Hematopoietic multipotent progenitor cell treated with erythropoietin and hydrocortisone succinate and interleukin-3 and kit ligand, for 6 days (in vitro differentiated cells): ENCODE data around the gene HLA-A.

ENCODE experiments used
- DNase-seq: peaks from one replicate; pipeline ENCODE4 v3.0.0-alpha.2; 2015

HLA-A gene

DNA sequence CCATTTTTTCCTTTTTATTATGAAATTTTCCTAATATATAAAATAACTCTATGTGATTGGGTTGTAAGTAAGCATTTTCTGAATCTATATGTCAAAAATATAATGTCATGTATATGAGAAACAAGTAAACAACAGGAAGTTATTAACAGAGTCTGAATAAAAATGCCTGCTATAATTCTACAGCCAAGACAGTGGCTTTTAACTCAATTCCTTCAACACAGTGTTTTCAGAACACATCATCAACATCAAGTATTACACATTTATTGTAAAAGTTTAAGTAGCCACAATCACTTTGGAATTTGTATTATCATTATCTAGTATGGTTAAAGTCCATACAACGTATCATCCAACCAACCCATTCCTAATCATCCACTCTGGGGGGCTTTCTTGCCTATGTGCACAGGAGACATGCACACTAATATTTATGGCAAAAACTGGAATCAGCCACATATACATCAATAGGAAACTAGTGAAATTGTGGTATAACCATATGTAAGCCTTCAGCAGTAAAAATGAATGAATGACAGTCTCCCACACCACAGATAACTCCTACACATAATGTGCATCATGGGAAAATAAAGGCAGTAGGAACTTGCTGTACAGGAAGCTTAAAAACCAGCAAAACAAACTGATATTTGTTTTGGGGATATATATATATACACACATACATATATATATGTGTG is 6.9 kb upstream of the HLA-A start:
- DNase-seq: no peak

- no peak for DNase-seq
Observed at GRCh38 chr6:29938746-29939508, 3.4 kb upstream of the HLA-A start.

DNA sequence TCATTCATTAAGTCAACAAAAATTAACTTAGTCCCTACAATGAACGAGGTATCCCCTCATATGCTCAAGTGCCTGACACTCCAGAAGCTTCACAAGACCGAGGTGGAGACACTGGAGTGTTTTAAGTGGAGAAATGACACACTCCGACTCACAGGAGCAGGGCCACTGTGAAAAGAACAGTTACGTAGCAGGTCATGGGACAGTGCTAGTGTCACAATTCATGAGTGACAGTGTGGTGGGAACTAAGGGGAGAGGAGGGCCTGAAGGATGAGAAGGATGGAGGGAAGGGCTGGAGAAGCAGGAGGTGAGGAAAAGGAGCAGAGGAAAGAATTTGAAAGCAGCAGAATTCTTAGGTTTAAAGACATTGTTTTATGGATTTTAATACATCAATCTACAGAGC is 1.3 kb upstream of the HLA-A start:
- no peak for DNase-seq

DNA sequence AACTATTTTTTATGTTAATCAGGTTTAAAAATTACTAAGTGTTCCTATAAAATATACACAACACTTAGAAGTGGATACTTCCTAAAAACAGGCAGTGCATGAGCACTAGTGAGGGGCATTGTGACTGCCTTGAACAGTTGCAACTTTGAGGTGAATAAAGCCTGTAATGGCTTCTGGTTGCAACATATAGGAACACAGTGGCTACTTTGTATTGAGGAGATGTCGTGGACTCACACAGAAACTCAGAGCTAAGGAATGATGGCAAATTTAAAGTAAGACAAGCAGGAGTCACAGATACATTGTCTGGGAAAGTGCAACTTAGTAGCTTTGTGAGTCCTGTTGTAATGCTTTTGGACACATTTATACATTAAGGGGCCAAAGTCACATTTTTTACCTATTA is 861 bp upstream of the HLA-A start:
- no peak for DNase-seq

DNA sequence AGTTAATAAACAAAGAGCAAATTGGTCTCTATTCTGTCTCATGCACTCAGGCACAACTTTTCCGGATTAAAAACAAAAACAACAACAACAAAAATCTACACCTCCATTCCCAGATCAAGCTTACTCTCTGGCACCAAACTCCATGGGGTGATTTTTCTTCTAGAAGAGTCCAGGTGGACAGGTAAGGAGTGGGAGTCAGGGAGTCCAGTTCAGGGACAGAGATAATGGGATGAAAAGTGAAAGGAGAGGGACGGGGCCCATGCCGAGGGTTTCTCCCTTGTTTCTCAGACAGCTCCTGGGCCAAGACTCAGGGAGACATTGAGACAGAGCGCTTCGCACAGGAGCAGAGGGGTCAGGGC is 437 bp upstream of the HLA-A start:
- DNase-seq: no peak

- DNase-seq: no peak
Observed at GRCh38 chr6:29943053-29943966, 978 bp downstream of the HLA-A start.

- no peak for DNase-seq
Observed at GRCh38 chr6:29945281-29945820, 3.0 kb downstream of the HLA-A start.

DNA sequence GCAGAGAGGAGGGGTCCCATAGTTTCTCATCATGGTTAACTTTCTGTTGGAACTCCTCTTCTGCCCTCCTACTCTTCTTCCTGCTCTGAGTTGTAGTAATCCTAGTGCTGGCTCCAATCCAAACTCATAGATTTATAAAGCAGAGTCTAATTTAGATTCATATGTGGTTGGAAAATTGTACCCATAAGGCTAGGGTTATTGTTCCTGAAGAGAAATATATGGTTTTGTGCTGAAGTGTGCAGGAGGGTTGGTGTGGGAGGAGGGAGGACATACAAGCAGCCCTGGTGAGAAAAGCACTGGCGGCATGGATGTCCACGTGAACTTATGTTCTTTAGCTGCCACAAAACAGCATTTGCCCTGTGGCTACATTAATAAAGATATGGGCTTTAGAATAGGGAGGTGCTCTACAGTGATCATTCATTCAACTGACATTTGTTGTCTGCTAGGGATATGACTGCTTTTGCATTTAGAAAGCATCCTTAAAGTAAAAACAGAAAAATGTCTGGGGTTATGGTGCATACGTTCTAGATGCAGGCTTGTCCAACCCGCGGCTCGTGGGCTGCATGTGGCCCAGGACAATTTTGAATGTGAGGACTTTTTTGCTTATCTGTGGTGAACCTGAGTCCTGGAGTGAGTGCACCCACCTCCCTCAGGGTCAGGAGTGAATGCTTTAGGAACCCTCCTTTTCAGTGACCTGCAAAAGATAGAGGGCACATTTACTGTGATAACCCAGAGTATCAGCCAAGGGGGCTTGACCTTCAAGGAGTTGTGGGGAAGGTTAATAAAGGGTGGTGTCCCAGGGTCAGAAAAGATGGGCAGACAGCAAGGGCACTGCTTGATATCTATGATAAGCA is 4.1 kb downstream of the HLA-A start:
- no peak for DNase-seq

GRCh38 chr6:29947077-29947980 is 5.0 kb downstream of the HLA-A start:
- no peak for DNase-seq

DNA sequence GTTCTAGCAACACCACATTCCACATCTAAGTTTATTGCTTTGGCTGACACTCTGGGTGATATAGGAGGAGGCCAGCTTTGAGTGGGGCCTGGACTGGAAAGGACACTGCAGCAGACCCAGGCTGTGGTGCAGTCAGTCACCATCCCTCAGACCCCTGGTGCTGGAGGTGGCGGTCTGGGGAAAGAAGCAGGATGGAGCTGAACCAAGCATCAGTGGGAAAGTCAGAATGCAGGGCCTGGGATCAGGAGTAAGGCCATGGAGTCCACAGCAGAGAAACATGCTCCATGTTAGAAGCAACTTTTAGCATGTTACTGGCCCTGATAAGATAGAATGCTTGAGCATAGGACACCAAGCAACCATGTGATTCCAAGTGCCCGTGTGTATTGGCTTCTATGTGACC is 5.9 kb downstream of the HLA-A start:
- no peak for DNase-seq

GRCh38 chr6:29949934-29950333 is 7.6 kb downstream of the HLA-A start:
- no peak for DNase-seq

DNA sequence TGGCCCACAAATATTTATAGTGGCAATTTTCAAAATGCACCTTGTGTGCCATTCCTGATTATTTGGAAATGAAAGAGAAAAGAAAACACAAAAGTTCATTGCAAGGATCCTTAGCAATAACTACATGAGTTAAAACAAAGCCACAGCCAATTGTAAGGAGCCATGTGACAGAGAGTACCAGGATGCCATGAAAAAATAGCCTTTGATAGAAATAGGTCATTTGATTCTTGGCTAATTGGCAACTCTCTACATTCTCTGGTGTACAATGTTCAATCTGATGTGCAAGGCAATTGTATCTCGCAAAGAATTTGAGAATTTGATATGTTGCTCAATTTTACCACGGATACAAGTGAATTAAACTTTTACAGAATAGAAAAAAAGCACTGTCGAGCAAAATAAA is 9.6 kb downstream of the HLA-A start:
- DNase-seq: no peak

DNA sequence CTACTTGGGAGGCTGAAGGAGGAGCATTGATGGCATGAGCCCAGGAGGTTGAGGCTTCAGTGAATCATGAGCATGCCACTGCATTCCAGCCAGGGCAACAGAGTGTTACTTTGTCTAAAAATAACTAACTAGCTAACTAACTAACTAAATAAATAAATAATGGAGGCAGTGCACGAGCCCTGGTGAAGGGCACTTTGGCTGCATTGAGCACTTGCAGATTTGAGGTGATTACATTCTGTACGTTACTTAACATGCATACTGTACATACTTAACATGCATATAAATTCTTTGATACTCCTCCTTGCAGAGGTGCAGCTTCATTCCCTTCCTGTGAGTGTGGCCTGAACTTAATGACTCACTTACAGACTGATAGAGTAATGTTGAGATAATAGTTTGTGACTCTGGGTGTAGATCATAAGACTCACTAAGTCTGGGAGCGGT is 10.7 kb downstream of the HLA-A start:
- no peak for DNase-seq

- no peak for DNase-seq
Observed at GRCh38 chr6:29953686-29954085, 11.4 kb downstream of the HLA-A start.

GRCh38 chr6:29954272-29954671 is 11.9 kb downstream of the HLA-A start:
- no peak for DNase-seq

DNA sequence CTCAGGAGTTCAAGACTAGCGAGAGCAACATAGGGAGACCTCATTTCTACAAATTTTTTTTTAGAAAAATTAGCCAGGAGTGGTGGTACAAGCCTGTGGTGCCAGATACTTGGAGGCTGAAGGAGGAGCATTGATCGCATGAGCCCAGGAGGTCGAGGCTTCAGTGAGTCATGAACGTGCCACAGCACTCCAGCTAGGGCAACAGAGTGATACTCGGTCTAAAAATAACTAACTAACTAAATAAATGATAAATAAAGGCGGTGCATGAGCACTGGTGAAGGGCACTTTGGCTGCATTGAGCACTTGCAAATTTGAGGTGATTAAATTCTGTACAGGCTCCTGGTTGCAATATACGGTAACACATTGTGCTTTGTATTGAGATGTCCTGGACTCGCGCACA is 13.5 kb downstream of the HLA-A start:
- no peak for DNase-seq

GRCh38 chr6:29956518-29956917 is 14.2 kb downstream of the HLA-A start:
- no peak for DNase-seq

- DNase-seq: no peak
Observed at GRCh38 chr6:29958046-29958445, 15.7 kb downstream of the HLA-A start.

GRCh38 chr6:29958921-29959320 is 16.6 kb downstream of the HLA-A start:
- no peak for DNase-seq

DNA sequence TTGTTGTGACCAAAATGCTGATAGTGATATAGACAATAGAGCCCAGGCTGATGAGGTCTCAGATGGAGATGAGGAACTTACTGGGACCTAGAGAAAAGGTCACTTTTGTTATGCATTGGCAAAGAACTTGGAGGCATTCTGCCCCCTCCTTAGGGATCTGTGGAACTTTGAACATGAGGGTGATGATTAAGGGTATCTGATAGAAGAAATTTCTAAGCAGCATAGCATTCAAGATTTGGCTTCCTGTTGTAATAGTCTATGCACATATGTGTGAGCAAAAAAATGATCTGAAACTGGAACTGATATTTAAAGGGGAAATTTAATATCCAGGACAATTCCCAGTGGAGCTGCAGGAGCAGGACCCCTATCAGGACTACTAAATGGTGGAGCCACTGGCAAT is 17.1 kb downstream of the HLA-A start:
- DNase-seq: no peak

GRCh38 chr6:29961966-29962365 is 19.6 kb downstream of the HLA-A start:
- DNase-seq: no peak
